ENCODE results near the gene F2RL1.

The F2RL1 gene

GRCh38 chr5:76813982-76814562 is 4.8 kb upstream of the F2RL1 start:
- no peak overlapping the region for H4K8ac ChIP-seq (ENCODE audit: low read depth, low read length)
- no peak overlapping the region for H4K91ac ChIP-seq (ENCODE audit: low read depth, low read length, poor library complexity)
- no peak overlapping the region for H2BK5ac ChIP-seq (ENCODE audit: low read length)
- no peak overlapping the region for H2BK12ac ChIP-seq (ENCODE audit: low read length)
- H3K9me3 ChIP-seq (replicated peaks in 1 of 2; ENCODE audit: control insufficient read depth in 2 of 2, insufficient read depth in 1 of 2, low read depth in 1 of 2, low read length in 2 of 2): peaks cover 3 to 9% of the 10 kb centered on the region in 2 donors
- DNase-seq (ENCODE audit: low spot score): no peak
- H3K14ac ChIP-seq (ENCODE audit: low read length): no peak overlapping the region
- no peak overlapping the region for H2AFZ ChIP-seq (ENCODE audit: low read length)
- no peaks in the 10 kb centered on the region for H3K36me3 ChIP-seq (replicated peaks in 1 of 2; ENCODE audit: control insufficient read depth in 2 of 2, insufficient read depth in 2 of 2, low read length in 2 of 2)
- no CpG with 5 or more reads among the region's 4 CpGs for WGBS, 2 donors (ENCODE audit: extremely low coverage in 2 of 2, insufficient read length in 2 of 2, insufficient replicate concordance in 1 of 2)
- H3K9ac ChIP-seq (ENCODE audit: low read depth, low read length, poor library complexity): no peak overlapping the region
- no peak overlapping the region for H2AK5ac ChIP-seq (ENCODE audit: low read depth, low read length)
- H2BK15ac ChIP-seq (ENCODE audit: low read length): no peak overlapping the region
- H3K18ac ChIP-seq (ENCODE audit: low read length): no peak overlapping the region
- no peaks in the 10 kb centered on the region for H3K79me1 ChIP-seq (ENCODE audit: low read depth, low read length)
- no peak overlapping the region for H3K4ac ChIP-seq (ENCODE audit: low read length)
- H3K27ac ChIP-seq (replicated peaks; ENCODE audit: low read length): no peak overlapping the region
- no peak overlapping the region for H3K4me2 ChIP-seq (ENCODE audit: insufficient read depth, low read length, poor library complexity, severe bottlenecking)
- H3K4me1 ChIP-seq (ENCODE audit: control insufficient read depth in 2 of 2, insufficient read depth in 1 of 2, low read depth in 1 of 2, low read length in 2 of 2): peaks cover 2 to 4% of the 10 kb centered on the region in 2 donors
- no peak overlapping the region for H2BK120ac ChIP-seq (ENCODE audit: low read depth, low read length)
- H3K27me3 ChIP-seq (ENCODE audit: control insufficient read depth in 3 of 3, insufficient read depth in 3 of 3, low read depth in 1 of 3, low read length in 3 of 3): peaks cover 2 to 10% (median 7%) of the 10 kb centered on the region in 3 experiments
- H3K4me3 ChIP-seq (ENCODE audit: low read length in 2 of 2): no peak overlapping the region
- no peak overlapping the region for H3K23ac ChIP-seq (ENCODE audit: low read depth, low read length, poor library complexity)

- H3K27me3 ChIP-seq (ENCODE audit: control insufficient read depth in 3 of 3, insufficient read depth in 3 of 3, low read depth in 1 of 3, low read length in 3 of 3): peaks cover 11 to 25% (median 16%) of the 10 kb centered on the region in 3 experiments
- H3K4ac ChIP-seq (ENCODE audit: low read length): no peak overlapping the region
- no peak overlapping the region for H3K9ac ChIP-seq (ENCODE audit: low read depth, low read length, poor library complexity)
- no peak overlapping the region for H2AK5ac ChIP-seq (ENCODE audit: low read depth, low read length)
- H3K36me3 ChIP-seq (replicated peaks in 1 of 2; ENCODE audit: control insufficient read depth in 2 of 2, insufficient read depth in 2 of 2, low read length in 2 of 2): no peaks in the 10 kb centered on the region
- no peak overlapping the region for H2BK120ac ChIP-seq (ENCODE audit: low read depth, low read length)
- H2BK5ac ChIP-seq (ENCODE audit: low read length): no peak overlapping the region
- no peak overlapping the region for H4K8ac ChIP-seq (ENCODE audit: low read depth, low read length)
- WGBS, 2 donors (ENCODE audit: extremely low coverage in 2 of 2, insufficient read length in 2 of 2, insufficient replicate concordance in 1 of 2): no CpG with 5 or more reads among the region's 3 CpGs
- no peak overlapping the region for H3K27ac ChIP-seq (replicated peaks; ENCODE audit: low read length)
- H3K23ac ChIP-seq (ENCODE audit: low read depth, low read length, poor library complexity): no peak overlapping the region
- H3K79me1 ChIP-seq (ENCODE audit: low read depth, low read length): no peaks in the 10 kb centered on the region
- DNase-seq (ENCODE audit: low spot score): no peak
- H3K4me2 ChIP-seq (ENCODE audit: insufficient read depth, low read length, poor library complexity, severe bottlenecking): no peak overlapping the region
- H2BK15ac ChIP-seq (ENCODE audit: low read length): no peak overlapping the region
- H3K14ac ChIP-seq (ENCODE audit: low read length): no peak overlapping the region
- H3K18ac ChIP-seq (ENCODE audit: low read length): no peak overlapping the region
- peaks cover 0 to under 1% of the 10 kb centered on the region in 2 donors for H3K9me3 ChIP-seq (replicated peaks in 1 of 2; ENCODE audit: control insufficient read depth in 2 of 2, insufficient read depth in 1 of 2, low read depth in 1 of 2, low read length in 2 of 2)
- no peak overlapping the region for H3K4me3 ChIP-seq (ENCODE audit: low read length in 2 of 2)
- H2AFZ ChIP-seq (ENCODE audit: low read length): no peak overlapping the region
- H4K91ac ChIP-seq (ENCODE audit: low read depth, low read length, poor library complexity): no peak overlapping the region
- H3K4me1 ChIP-seq (ENCODE audit: control insufficient read depth in 2 of 2, insufficient read depth in 1 of 2, low read depth in 1 of 2, low read length in 2 of 2): peaks cover 10 to 12% of the 10 kb centered on the region in 2 donors
- no peak overlapping the region for H2BK12ac ChIP-seq (ENCODE audit: low read length)
Measured at GRCh38 chr5:76816110-76816831, 2.6 kb upstream of the F2RL1 start.

- Histone ChIP-seq H2BK5ac (ENCODE audit: low read length) (no peak overlapping the region), H3K9ac (ENCODE audit: low read depth, low read length, poor library complexity) (no peak overlapping the region), H3K14ac (ENCODE audit: low read length) (no peak overlapping the region), H2AK5ac (ENCODE audit: low read depth, low read length) (no peak overlapping the region), H3K36me3 (replicated peaks in 1 of 2; ENCODE audit: control insufficient read depth in 2 of 2, insufficient read depth in 2 of 2, low read length in 2 of 2) (no peaks in the 10 kb centered on the region), H3K4me2 (ENCODE audit: insufficient read depth, low read length, poor library complexity, severe bottlenecking) (peak overlapping the region; percentile 72), H2BK12ac (ENCODE audit: low read length) (no peak overlapping the region), H3K4me1 (ENCODE audit: control insufficient read depth in 2 of 2, insufficient read depth in 1 of 2, low read depth in 1 of 2, low read length in 2 of 2) (peaks cover 10 to 12% of the 10 kb centered on the region in 2 donors), H2BK15ac (ENCODE audit: low read length) (no peak overlapping the region), H3K79me1 (ENCODE audit: low read depth, low read length) (no peaks in the 10 kb centered on the region), H3K27me3 (ENCODE audit: control insufficient read depth in 3 of 3, insufficient read depth in 3 of 3, low read depth in 1 of 3, low read length in 3 of 3) (peaks cover 11 to 25% (median 16%) of the 10 kb centered on the region in 3 experiments), H2AFZ (ENCODE audit: low read length) (peak overlapping the region; percentile 90), H3K27ac (replicated peaks; ENCODE audit: low read length) (no peak overlapping the region), H3K18ac (ENCODE audit: low read length) (peak overlapping the region; percentile 84), H2BK120ac (ENCODE audit: low read depth, low read length) (no peak overlapping the region), H4K91ac (ENCODE audit: low read depth, low read length, poor library complexity) (no peak overlapping the region), H3K9me3 (replicated peaks in 1 of 2; ENCODE audit: control insufficient read depth in 2 of 2, insufficient read depth in 1 of 2, low read depth in 1 of 2, low read length in 2 of 2) (no peaks in the 10 kb centered on the region), H3K4me3 (ENCODE audit: low read length in 2 of 2) (peak overlapping the region; percentile 44 to 87), H3K23ac (ENCODE audit: low read depth, low read length, poor library complexity) (peak overlapping the region; percentile 17), H3K4ac (ENCODE audit: low read length) (no peak overlapping the region), H4K8ac (ENCODE audit: low read depth, low read length) (no peak overlapping the region)
- no CpG with 5 or more reads among the region's 31 CpGs for WGBS, 2 donors (ENCODE audit: extremely low coverage in 2 of 2, insufficient read length in 2 of 2, insufficient replicate concordance in 1 of 2)
- DNase-seq (ENCODE audit: low spot score): no peak
Measured at GRCh38 chr5:76819851-76820525, 1.2 kb downstream of the F2RL1 start.

- peaks cover 10 to 12% of the 10 kb centered on the region in 2 donors for H3K4me1 ChIP-seq (ENCODE audit: control insufficient read depth in 2 of 2, insufficient read depth in 1 of 2, low read depth in 1 of 2, low read length in 2 of 2)
- H2AK5ac ChIP-seq (ENCODE audit: low read depth, low read length): no peak overlapping the region
- H2BK15ac ChIP-seq (ENCODE audit: low read length): no peak overlapping the region
- peak overlapping the region; percentile 90 for H2AFZ ChIP-seq (ENCODE audit: low read length)
- H3K27me3 ChIP-seq (ENCODE audit: control insufficient read depth in 3 of 3, insufficient read depth in 3 of 3, low read depth in 1 of 3, low read length in 3 of 3): peaks cover 11 to 25% (median 16%) of the 10 kb centered on the region in 3 experiments
- no peak overlapping the region for H3K9ac ChIP-seq (ENCODE audit: low read depth, low read length, poor library complexity)
- H2BK5ac ChIP-seq (ENCODE audit: low read length): no peak overlapping the region
- no peak overlapping the region for H2BK120ac ChIP-seq (ENCODE audit: low read depth, low read length)
- H3K27ac ChIP-seq (replicated peaks; ENCODE audit: low read length): no peak overlapping the region
- no peaks in the 10 kb centered on the region for H3K36me3 ChIP-seq (replicated peaks in 1 of 2; ENCODE audit: control insufficient read depth in 2 of 2, insufficient read depth in 2 of 2, low read length in 2 of 2)
- H3K4me2 ChIP-seq (ENCODE audit: insufficient read depth, low read length, poor library complexity, severe bottlenecking): no peak overlapping the region
- no peak overlapping the region for H3K4ac ChIP-seq (ENCODE audit: low read length)
- no peak overlapping the region for H3K14ac ChIP-seq (ENCODE audit: low read length)
- no peak overlapping the region for H3K4me3 ChIP-seq (ENCODE audit: low read length in 2 of 2)
- H3K23ac ChIP-seq (ENCODE audit: low read depth, low read length, poor library complexity): no peak overlapping the region
- no peak overlapping the region for H4K91ac ChIP-seq (ENCODE audit: low read depth, low read length, poor library complexity)
- H4K8ac ChIP-seq (ENCODE audit: low read depth, low read length): no peak overlapping the region
- no peak overlapping the region for H3K18ac ChIP-seq (ENCODE audit: low read length)
- H3K79me1 ChIP-seq (ENCODE audit: low read depth, low read length): no peaks in the 10 kb centered on the region
- no peak overlapping the region for H2BK12ac ChIP-seq (ENCODE audit: low read length)
- no peak for DNase-seq (ENCODE audit: low spot score)
- no CpG with 5 or more reads among the region's 2 CpGs for WGBS, 2 donors (ENCODE audit: extremely low coverage in 2 of 2, insufficient read length in 2 of 2, insufficient replicate concordance in 1 of 2)
- no peaks in the 10 kb centered on the region for H3K9me3 ChIP-seq (replicated peaks in 1 of 2; ENCODE audit: control insufficient read depth in 2 of 2, insufficient read depth in 1 of 2, low read depth in 1 of 2, low read length in 2 of 2)
Measured at GRCh38 chr5:76820526-76820890, 1.7 kb downstream of the F2RL1 start.
